Small intestine (tissue), 7 donors: Measurements from ENCODE around the gene MS4A8. TPM values are rescaled to one million over a fixed set of nuclear protein-coding genes. Genes with fewer than 3 reads are reported as not detected.
"Not testable (repeated sequence)": the region's sequence is repeated elsewhere in the genome, so short reads cannot be mapped to it uniquely, and the experiment has no call there.

Experiments used
- DNase-seq, 2 donors: peaks; one replicate each; pipeline versions ENCODE4 v3.0.0 to v3.0.0-alpha.2; 2013
- FAIRE-seq: peaks from 2 replicates; lab custom pipeline; 2012; peaks lifted over from hg19 to GRCh38; lab: Jason Lieb, UNC
- H3K27ac ChIP-seq, 3 donors: one replicate each; pipeline ENCODE4 v1.5.1; 2013; ENCODE audit warnings: low read length in 2 of 3, mild to moderate bottlenecking in 2 of 3, control low read depth in 1 of 3, inconsistent platforms in 1 of 3, low read depth in 1 of 3, moderate library complexity in 1 of 3
- H3K27me3 ChIP-seq, 3 donors: one replicate each; pipeline ENCODE4 v1.6.1; 2013; ENCODE audit warnings: low read length in 3 of 3, inconsistent platforms in 1 of 3; ENCODE audit not compliant: control insufficient read depth in 3 of 3, insufficient read depth in 3 of 3
- H3K36me3 ChIP-seq, 3 donors: one replicate each; pipeline ENCODE4 v1.6.1; 2013; ENCODE audit warnings: low read length in 3 of 3, inconsistent platforms in 1 of 3, low read depth in 1 of 3, mild to moderate bottlenecking in 1 of 3, moderate library complexity in 1 of 3; ENCODE audit not compliant: control insufficient read depth in 3 of 3, insufficient read depth in 2 of 3
- H3K4me1 ChIP-seq, 3 donors: one replicate each; pipeline ENCODE4 v1.6.1; 2013; ENCODE audit warnings: low read length in 2 of 3, inconsistent platforms in 1 of 3, low read depth in 1 of 3, mild to moderate bottlenecking in 1 of 3, moderate library complexity in 1 of 3; ENCODE audit not compliant: control insufficient read depth in 3 of 3, insufficient read depth in 2 of 3
- H3K4me3 ChIP-seq, 3 donors: one replicate each; pipeline ENCODE4 v1.5.1; 2013; ENCODE audit warnings: low read length in 3 of 3, control low read depth in 1 of 3, inconsistent platforms in 1 of 3, low read depth in 1 of 3, mild to moderate bottlenecking in 1 of 3, moderate library complexity in 1 of 3
- H3K9me3 ChIP-seq, 2 donors: one replicate each; pipeline ENCODE4 v1.6.1; 2013; ENCODE audit warnings: low read depth in 1 of 2, low read length in 1 of 2; ENCODE audit not compliant: control insufficient read depth in 2 of 2, insufficient read depth in 1 of 2
- WGBS, 3 donors: extraction: QIAGEN DNeasy Blood & Tissue Kit; methylation state at CpG; one replicate each; pipeline ENCODE4 v1.1.7; 2013; 5-methylcytosine and 5-hydroxymethylcytosine counted together
- polyA plus RNA-seq, 4 donors: library from polyadenylated mRNA; stranded (reverse) in 3 of 4; unstranded in 1 of 4; fragments of 200-250 nt in 3 of 4; fragments of 120-200 nt in 1 of 4; gene quantifications; one replicate each; pipeline versions ENCODE4 v1.2.1 to v1.2.3, GENCODE V29; 2013
- donor health status: healthy with polysubstance abuse.
- donor health status: control.
- donor health status: control.
- donor health status: Bipolar disorder and iron deficiency.
- donor health status: healthy.

Gene MS4A8
- polyA plus RNA-seq, 4 donors = 35.7 to 265 (median 141) TPM

DNA sequence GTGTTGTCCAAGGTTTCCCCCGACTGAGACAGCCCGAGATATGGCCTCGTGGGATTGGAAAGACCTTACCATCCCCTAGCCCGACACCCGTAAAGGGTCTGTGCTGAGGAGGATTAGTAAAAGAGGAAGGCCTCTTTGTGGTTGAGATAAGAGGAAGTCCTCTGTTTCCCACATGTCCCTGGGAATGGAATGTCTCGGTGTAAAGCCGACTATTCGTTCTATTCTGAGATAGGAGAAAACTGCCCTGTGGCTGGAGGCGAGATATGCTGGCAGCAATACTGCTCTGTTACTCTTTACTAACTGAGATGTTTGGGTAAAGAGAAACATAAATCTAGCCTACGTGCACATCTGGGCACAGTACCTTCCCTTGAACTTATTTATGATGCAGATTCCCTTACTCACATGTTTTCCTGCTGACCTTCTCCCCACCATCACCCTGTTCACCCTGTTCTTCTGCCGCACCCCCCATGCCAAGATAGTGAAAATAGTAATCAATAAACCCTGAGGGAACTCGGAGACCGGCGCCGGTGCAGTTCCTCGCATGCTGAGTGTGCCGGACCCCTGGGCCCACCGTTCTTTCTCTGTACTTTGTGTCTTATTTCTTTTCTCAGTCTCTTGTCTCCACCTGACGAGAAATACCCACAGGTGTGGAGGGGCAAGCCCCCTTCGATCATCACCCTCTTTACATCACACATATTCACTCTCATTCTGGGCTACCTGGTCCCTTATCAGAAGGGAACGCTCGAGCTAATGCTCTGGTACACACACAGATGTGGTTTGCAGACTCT lies 60.2 kb downstream of the MS4A8 start:
- not testable (repeated sequence) for H3K36me3 ChIP-seq, DNase-seq, H3K9me3 ChIP-seq, H3K4me3 ChIP-seq, H3K27me3 ChIP-seq, FAIRE-seq
- peak overlapping the region in 1 of 3 donors; percentile 61 for H3K27ac ChIP-seq
- 67 to 80% (median 71%) methylated on average over 22 of the region's 22 CpGs for WGBS, 3 donors
- H3K4me1 ChIP-seq = peaks cover 0 to 49% (median 3%) of the 10 kb centered on the region in 3 donors

DNA sequence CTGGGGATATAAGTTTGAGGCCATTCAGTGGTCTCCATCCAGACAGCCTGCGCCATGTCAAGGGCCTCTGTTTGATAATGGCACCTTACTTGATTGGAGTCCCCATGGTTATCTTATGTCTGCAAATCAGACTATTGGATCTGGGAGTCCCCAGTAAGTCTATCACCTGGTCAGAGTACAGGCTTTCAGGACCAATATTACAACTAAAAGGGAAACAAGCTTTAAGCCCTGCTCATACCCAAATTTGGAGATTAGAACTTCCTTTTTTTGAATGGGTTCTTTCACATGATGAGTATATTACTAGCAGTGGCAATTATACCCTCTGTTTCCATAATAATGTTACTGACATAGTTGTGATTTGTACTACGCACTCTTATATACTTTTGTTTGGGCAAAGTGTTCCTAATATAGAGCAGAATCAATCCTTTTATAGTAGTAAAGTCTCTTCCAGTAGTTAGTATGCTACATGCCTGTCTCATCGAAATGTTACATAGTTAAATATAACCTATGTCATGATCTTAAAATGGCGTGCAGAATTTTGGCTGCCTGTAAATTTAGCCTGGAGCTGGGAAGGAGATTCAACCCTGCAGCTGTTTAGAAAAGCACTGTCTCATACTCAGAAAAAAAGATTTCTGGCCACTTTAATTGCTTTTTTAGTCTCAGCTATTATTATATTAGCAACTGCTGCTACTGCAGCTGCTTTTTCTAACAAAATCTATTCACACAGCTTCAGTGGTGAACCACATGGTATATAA lies 62.2 kb downstream of the MS4A8 start:
- no peak overlapping the region for H3K27ac ChIP-seq
- peaks cover 0 to 45% (median 3%) of the 10 kb centered on the region in 3 donors for H3K4me1 ChIP-seq
- H3K36me3 ChIP-seq = no peaks in the 10 kb centered on the region
- no peaks in the 10 kb centered on the region for H3K27me3 ChIP-seq
- peaks cover 0 to 2% of the 10 kb centered on the region in 2 donors for H3K9me3 ChIP-seq
- FAIRE-seq (no peak), DNase-seq (no peak)
- 78 to 94% (median 94%) methylated on average over 4 of the region's 4 CpGs for WGBS, 3 donors
- H3K4me3 ChIP-seq = no peak overlapping the region

DNA sequence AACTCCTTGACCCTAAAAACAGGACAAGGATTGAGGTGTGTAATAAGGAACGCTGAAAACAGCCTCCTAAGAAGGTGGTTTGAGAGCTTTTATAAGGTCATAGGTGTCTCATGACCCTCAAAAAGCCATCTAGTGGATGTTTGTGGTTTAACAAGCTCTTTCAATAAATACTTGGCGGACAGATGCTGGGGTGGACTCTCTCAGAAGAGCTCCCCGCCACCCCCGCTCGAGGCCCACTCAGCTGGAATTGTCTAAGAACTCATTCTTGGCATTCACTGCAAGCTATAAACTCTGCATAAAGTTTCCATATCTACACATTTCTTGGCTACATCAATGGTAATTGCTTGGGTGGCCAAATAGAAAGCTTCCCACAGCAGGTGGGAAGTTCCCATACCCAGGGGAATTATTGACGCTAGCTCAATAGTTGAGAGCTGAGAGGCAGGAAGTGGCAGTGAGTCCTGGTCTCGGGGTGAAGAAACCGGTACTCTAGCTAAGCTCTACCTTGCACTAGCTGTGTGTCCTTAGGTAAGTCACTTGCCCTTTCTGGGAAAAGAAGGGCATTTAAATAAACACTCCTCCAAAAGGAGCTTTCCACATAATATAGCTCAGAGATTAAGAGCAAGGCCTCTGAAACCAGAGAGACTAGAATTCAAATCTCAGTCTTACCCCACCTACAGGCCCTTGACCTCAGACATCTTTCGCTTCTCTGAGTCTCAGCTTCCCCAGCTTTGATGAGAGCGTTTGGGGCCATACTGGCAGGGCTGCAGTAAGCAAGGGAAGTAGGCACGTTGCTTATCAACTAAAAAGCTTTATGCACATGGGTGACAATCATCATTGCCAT lies 63.7 kb downstream of the MS4A8 start:
- 63 to 72% (median 66%) methylated on average over 11 of the region's 11 CpGs for WGBS, 3 donors
- H3K27ac ChIP-seq = no peak overlapping the region
- FAIRE-seq (no peak), DNase-seq (peak in 1 of 2 donors; percentile 51)
- H3K36me3 ChIP-seq = no peaks in the 10 kb centered on the region
- peaks cover 0 to 2% of the 10 kb centered on the region in 2 donors for H3K9me3 ChIP-seq
- H3K27me3 ChIP-seq = peaks cover 0 to 6% (median 1%) of the 10 kb centered on the region in 3 donors
- no peak overlapping the region for H3K4me3 ChIP-seq
- H3K4me1 ChIP-seq = peaks cover 0 to 45% (median 3%) of the 10 kb centered on the region in 3 donors

DNA sequence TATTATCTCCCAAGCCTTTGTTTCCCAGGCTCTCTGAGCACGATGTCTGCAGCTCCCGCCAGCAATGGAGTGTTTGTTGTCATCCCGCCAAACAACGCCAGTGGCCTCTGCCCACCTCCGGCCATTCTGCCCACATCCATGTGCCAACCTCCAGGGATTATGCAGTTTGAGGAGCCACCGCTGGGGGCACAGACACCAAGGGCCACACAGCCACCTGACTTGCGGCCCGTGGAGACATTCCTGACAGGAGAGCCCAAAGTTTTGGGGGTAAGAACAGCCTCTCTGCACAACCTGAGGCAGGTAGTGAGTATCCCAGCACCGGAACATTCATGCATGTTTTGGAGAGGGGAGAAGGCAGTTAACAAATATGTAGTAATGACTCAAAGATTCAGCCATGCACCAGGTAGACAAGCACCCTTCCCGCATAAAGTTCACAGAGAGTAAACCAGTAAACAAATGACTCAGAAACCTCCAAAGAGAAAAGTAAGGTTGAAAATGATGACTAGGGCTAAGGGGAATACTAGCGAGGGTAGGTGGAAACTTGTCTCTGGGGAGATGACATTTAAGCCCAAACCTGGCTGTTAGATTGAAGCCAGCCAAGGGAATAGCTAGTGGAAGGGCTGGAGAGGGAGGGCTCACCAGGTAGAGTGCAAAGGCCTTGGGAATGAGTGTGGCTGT lies 64.4 kb downstream of the MS4A8 start:
- H3K9me3 ChIP-seq = peaks cover 0 to 2% of the 10 kb centered on the region in 2 donors
- H3K27me3 ChIP-seq = peaks cover 0 to 6% (median 1%) of the 10 kb centered on the region in 3 donors
- H3K4me3 ChIP-seq = no peak overlapping the region
- H3K36me3 ChIP-seq = no peaks in the 10 kb centered on the region
- peak overlapping the region in 1 of 3 donors; percentile 15 for H3K27ac ChIP-seq
- no peak for DNase-seq
- peaks cover 0 to 39% (median 3%) of the 10 kb centered on the region in 3 donors for H3K4me1 ChIP-seq
- FAIRE-seq = no peak
- WGBS, 3 donors = 82 to 85% (median 85%) methylated on average over 11 of the region's 11 CpGs

DNA sequence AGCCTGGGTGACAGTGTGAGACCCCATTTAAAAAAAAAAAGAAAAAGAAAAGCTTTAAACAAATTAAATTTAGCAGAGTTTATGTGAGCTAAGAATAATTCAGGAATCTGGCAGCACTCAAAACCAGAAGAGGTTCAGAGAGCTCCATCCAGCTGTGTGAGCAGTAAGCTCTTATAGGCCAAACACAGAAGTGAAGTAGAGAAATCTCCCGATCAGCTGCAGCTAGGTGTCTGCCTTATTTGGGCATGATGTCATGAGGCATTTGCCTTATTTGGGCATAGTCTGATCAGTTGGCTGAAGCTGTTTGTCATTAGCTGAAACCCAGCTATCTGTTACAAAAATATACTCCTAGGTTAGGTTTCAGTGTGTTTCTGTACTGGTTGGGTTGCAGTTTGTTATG lies 65.5 kb downstream of the MS4A8 start:
- H3K27me3 ChIP-seq = peaks cover 0 to 6% (median 1%) of the 10 kb centered on the region in 3 donors
- H3K9me3 ChIP-seq = peaks cover 0 to 2% of the 10 kb centered on the region in 2 donors
- DNase-seq (no peak), FAIRE-seq (no peak)
- H3K36me3 ChIP-seq = no peaks in the 10 kb centered on the region
- H3K4me1 ChIP-seq = peaks cover 0 to 34% (median 3%) of the 10 kb centered on the region in 3 donors
- 31 to 48% (median 33%) methylated on average over 1 of the region's 1 CpG for WGBS, 3 donors
- H3K4me3 ChIP-seq = no peak overlapping the region
- no peak overlapping the region for H3K27ac ChIP-seq

DNA sequence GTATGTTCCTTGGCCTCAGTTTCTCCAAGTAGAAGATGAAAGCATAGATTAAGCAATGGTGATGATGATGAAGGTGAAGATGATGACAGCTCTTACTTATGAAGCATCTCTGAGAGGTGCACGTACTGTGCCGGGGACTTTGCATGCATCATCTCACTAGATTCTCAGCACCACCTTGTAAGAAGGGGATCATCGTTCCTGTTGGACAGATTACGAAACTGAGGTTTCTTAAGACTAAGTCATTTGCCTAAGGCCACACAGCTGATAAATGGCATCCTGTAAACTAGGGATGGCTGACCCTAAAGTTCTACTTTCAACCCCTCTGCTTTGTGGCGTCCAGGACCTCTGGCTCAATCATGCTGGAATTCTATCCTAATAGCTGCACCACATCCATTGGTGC lies 65.9 kb downstream of the MS4A8 start:
- no peak for FAIRE-seq

More for the DNA sequence above, 65.9 kb downstream of the MS4A8 start:
- Histone ChIP-seq H3K4me3 (no peak overlapping the region), H3K27ac (no peak overlapping the region), H3K4me1 (peaks cover 0 to 30% (median 3%) of the 10 kb centered on the region in 3 donors), H3K9me3 (peaks cover 0 to 2% of the 10 kb centered on the region in 2 donors), H3K36me3 (no peaks in the 10 kb centered on the region), H3K27me3 (peaks cover 0 to 6% (median 1%) of the 10 kb centered on the region in 3 donors)
- WGBS, 3 donors = 86 to 96% (median 88%) methylated on average over 5 of the region's 5 CpGs
- DNase-seq = no peak
